22Rv1 (cell line): ENCODE measurements around the gene RABL3.
A peak's percentile ranks its signal among the peaks of the same experiment; 100 is the strongest.
"Not testable (repeated sequence)": the region's sequence is repeated elsewhere in the genome, so short reads cannot be mapped to it uniquely, and the experiment has no call there.

Source experiments
- H3K27ac ChIP-seq: fragments of 450-650 bp; 2 replicates; pipeline ENCODE4 v1.5.1; 2017
- ZFX ChIP-seq: fragments of 450-650 bp; IDR thresholded peaks from 2 replicates; pipeline ENCODE4 v1.6.1; 2017; ENCODE audit warnings: antibody characterized with exemption, borderline replicate concordance
- TF ChIP-seq, protein P1 (sequence below): fragments of 450-650 bp; IDR thresholded peaks from 2 replicates; pipeline ENCODE4 v1.5.1; 2017; ENCODE audit warnings: mild to moderate bottlenecking

The RABL3 gene

DNA sequence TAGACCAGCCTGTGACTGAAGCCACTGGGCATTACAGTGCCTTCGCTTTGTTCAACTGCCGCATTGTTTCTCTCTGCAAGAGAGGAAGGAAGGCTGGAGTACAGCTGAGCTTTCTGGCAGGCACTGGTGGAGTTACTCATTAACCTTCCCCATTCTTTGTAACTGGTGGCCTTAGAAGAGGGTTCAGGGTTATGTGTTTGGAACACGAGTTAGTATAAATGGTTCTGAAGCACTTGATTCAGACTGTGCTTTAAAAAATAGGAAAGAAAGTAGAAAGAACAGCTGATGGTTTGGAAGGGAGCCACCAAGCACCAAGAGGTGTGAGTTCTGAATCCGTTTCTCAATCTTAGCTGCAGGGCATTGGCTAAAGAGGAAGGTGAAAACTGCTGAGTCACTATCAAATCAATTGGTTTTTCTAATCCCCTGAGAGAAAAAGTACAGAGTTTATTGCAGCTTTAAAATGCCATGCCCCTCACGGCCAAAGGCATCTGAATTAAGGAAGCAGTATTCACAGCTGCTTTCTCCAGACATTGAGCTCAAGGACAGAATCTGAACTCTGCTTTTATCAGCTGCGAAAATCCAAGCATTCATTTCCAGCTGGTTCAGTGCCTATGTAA is 63.9 kb downstream of the RABL3 start:
- TF ChIP-seq, protein P1, sequence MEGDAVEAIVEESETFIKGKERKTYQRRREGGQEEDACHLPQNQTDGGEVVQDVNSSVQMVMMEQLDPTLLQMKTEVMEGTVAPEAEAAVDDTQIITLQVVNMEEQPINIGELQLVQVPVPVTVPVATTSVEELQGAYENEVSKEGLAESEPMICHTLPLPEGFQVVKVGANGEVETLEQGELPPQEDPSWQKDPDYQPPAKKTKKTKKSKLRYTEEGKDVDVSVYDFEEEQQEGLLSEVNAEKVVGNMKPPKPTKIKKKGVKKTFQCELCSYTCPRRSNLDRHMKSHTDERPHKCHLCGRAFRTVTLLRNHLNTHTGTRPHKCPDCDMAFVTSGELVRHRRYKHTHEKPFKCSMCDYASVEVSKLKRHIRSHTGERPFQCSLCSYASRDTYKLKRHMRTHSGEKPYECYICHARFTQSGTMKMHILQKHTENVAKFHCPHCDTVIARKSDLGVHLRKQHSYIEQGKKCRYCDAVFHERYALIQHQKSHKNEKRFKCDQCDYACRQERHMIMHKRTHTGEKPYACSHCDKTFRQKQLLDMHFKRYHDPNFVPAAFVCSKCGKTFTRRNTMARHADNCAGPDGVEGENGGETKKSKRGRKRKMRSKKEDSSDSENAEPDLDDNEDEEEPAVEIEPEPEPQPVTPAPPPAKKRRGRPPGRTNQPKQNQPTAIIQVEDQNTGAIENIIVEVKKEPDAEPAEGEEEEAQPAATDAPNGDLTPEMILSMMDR = no peak
- TF ChIP-seq ZFX = no peak
- peak overlapping the region; percentile 91 for H3K27ac ChIP-seq

DNA sequence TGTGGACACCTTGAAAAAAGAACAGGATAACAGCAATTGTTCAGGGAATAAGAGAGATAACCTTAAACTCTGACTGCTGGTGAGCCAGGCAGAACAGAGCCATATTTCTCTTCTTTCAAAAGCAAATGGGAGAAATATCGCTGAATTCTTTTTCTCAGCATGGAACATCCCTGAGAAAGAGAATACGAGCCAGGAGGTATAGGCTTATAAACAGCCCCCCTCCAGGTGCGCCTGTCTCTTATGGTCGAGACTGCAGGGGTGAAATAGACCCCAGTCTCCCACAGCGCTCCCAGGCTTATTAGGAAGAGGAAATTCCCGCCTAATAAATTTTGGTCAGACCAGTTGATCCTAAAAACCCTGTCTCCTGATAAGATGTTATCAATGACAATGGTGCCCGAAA is 65.1 kb downstream of the RABL3 start:
- not testable (repeated sequence) for H3K27ac ChIP-seq

- TF ChIP-seq, protein P1 = no peak
- no peak for TF ChIP-seq ZFX
- H3K27ac ChIP-seq = no peak overlapping the region
These were observed 69.2 kb downstream of the RABL3 start for GRCh38 chr3:120673116-120673515.

DNA sequence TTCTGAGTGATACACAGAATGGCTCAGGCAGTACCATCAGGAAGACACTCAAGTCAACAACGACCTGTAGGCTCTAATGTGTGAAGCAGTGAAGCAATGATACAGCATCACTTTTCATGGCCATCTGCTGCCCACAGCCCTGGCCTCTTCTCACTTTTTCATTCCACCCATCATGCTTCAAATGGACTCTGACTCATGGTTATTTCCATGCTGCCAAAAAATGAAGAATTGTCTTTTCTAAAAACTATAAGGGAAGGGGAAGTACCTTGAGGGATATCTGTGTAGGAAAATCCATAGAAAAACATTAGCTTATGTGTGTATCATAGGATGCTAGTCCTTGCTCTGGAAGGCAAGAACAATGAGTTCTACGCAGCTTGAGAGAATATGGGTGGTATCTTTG is 71.7 kb downstream of the RABL3 start:
- TF ChIP-seq, protein P1 = no peak
- no peak for TF ChIP-seq ZFX

GRCh38 chr3:120664926-120665325 is 77.4 kb downstream of the RABL3 start:
- TF ChIP-seq ZFX = no peak
- TF ChIP-seq, protein P1 = no peak
- H3K27ac ChIP-seq = no peak overlapping the region

More for the DNA sequence above, 71.7 kb downstream of the RABL3 start:
- no peak overlapping the region for H3K27ac ChIP-seq

GRCh38 chr3:120661945-120662344 is 80.4 kb downstream of the RABL3 start:
- peak overlapping the region; percentile 88 for H3K27ac ChIP-seq
- TF ChIP-seq, protein P1 = no peak
- TF ChIP-seq ZFX = no peak

DNA sequence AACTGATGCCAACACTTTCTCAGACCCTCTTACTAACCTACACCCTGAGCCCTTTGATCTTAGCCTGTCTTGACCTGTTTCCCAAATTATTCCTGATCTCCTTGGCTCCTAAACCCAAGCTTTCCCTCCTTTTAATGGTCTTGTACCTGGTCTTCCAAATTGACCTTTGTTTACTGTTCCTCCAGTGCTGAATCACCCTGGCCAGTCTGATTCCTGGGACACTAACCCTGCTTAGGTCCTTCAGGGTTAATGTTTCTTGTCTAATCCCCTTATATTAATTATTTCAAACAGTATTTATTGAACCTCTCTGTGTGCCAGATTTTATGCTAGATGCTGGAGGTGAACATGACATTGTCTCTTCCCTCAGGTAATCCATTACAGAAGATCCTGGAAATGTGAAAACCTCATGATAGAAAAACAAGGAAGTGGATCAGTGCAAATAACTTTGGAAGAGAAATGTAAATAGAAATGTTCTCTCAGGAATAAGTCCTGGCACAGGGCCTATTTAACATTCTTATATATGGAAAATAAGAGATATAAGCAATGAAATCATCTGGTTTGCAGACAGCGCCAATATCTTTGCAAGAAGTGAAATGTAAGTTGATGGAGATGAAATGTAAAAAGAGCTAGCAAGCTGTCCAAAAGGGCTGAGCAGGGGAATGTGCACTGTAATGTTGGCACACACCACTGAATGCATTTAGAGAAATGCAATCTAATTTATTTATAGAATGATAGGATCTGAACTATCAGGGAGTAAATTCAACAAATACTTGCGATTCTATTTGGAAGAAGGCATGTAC is 81.0 kb downstream of the RABL3 start:
- H3K27ac ChIP-seq = peak overlapping the region; percentile 88
- no peak for TF ChIP-seq ZFX
- TF ChIP-seq, protein P1 = no peak
